Spleen (tissue), 7 donors: ENCODE measurements around the gene NAT10.

Experiments used
- POLR2A ChIP-seq, 3 donors: fragments of 450-650 bp; IDR thresholded peaks; one replicate each; pipeline ENCODE4 v1.5.1; 2017; ENCODE audit warnings: antibody characterized with exemption in 3 of 3, mild to moderate bottlenecking in 1 of 3
- POLR2AphosphoS5 ChIP-seq, 3 donors: sonication (generic); formaldehyde crosslinking; IDR thresholded peaks; one replicate each; pipeline ENCODE4 v1.5.1; 2017; ENCODE audit warnings: antibody characterized with exemption in 3 of 3
- TF ChIP-seq, protein P1 (sequence below), 11 experiments: fragments of 200-600 bp in 7 of 11; fragments of 450-650 bp in 4 of 11; sonication (generic) in 4 of 11; IDR thresholded peaks in 8 of 11; conservative IDR thresholded peaks in 3 of 11; 1 replicate in 7 of 11; 2 replicates in 4 of 11; pipeline versions ENCODE4 v1.4.0 to v1.8.0; 2016 to 2021; ENCODE audit warnings: antibody characterized with exemption in 11 of 11, inconsistent platforms in 4 of 11, mild to moderate bottlenecking in 1 of 11
- donor health status: DM: no; HTN: no; CAD: no; lungs with moderate emphysema.
- donor health status: DM: no; HTN: no; CAD: no.
- donor health status: DM: no; HTN: no; CAD: no.

DNA sequence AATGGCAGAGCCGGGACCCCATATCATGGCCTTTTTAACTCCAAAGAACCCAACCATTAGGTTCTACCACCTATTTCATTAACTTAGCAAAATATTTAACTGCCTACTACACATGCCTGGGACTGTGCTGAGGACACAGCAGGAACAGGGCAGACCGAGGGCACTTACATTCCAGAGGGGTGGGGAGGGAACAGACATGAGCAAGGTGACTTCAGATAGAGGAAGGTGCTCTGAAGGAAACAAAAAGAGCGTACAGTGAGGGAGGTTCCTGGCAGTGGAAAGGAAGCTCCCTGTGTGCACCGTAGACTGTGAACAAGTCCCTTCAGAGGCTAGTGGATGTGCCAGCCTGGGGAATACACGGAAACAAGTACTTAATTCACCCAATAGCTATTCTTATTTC, 82.8 kb downstream of the NAT10 start:
- TF ChIP-seq, protein P1, sequence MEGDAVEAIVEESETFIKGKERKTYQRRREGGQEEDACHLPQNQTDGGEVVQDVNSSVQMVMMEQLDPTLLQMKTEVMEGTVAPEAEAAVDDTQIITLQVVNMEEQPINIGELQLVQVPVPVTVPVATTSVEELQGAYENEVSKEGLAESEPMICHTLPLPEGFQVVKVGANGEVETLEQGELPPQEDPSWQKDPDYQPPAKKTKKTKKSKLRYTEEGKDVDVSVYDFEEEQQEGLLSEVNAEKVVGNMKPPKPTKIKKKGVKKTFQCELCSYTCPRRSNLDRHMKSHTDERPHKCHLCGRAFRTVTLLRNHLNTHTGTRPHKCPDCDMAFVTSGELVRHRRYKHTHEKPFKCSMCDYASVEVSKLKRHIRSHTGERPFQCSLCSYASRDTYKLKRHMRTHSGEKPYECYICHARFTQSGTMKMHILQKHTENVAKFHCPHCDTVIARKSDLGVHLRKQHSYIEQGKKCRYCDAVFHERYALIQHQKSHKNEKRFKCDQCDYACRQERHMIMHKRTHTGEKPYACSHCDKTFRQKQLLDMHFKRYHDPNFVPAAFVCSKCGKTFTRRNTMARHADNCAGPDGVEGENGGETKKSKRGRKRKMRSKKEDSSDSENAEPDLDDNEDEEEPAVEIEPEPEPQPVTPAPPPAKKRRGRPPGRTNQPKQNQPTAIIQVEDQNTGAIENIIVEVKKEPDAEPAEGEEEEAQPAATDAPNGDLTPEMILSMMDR (IDR thresholded peaks at IDR 0.05 in 8 of 11, conservative IDR thresholded peaks at IDR 0.05 in 3 of 11): no peak
- TF ChIP-seq POLR2AphosphoS5 (IDR thresholded peaks at IDR 0.05) (no peak), POLR2A (IDR thresholded peaks at IDR 0.05) (no peak)
